Measurements from ENCODE around the gene CIZ1. TPM values are rescaled to one million over a fixed set of nuclear protein-coding genes. Genes with fewer than 3 reads are reported as not detected.

CIZ1 gene
- total and polyA plus RNA-seq, 9 of the 15 experiments (the other 6 are each of a cell fraction or from before 2014, with no cell fraction given), result 6.6 to 329 (median 87.8) TPM

- TF ChIP-seq CHD7 (IDR thresholded peaks at IDR 0.05; ENCODE audit: low read depth, low read length) (no peak), SOX6 (IDR thresholded peaks at IDR 0.05) (peak; percentile 65), SIRT6 (IDR thresholded peaks at IDR 0.05; ENCODE audit: low read depth, low read length) (no peak), TGIF2 (CRISPR knock-in tag; IDR thresholded peaks at IDR 0.05) (no peak), ILK (tag; IDR thresholded peaks at IDR 0.05; ENCODE audit: borderline replicate concordance, low read depth) (no peak), SMAD1 (IDR thresholded peaks at IDR 0.05; ENCODE audit: low read depth, low read length, partially characterized antibody) (no peak), TAL1 (IDR thresholded peaks at IDR 0.05) (peak; percentile 65), CBFA2T3 (IDR thresholded peaks at IDR 0.05) (peak; percentile 44; the same call in 1 of the 2 replicates), SMARCA4 (IDR thresholded peaks at IDR 0.05) (peak; percentile 67), CREBBP (IDR thresholded peaks at IDR 0.05; ENCODE audit: low read depth, low read length) (no peak), PTTG1 (tag; IDR thresholded peaks at IDR 0.05; ENCODE audit: low read depth) (no peak)
- TF ChIP-seq, protein P1, sequence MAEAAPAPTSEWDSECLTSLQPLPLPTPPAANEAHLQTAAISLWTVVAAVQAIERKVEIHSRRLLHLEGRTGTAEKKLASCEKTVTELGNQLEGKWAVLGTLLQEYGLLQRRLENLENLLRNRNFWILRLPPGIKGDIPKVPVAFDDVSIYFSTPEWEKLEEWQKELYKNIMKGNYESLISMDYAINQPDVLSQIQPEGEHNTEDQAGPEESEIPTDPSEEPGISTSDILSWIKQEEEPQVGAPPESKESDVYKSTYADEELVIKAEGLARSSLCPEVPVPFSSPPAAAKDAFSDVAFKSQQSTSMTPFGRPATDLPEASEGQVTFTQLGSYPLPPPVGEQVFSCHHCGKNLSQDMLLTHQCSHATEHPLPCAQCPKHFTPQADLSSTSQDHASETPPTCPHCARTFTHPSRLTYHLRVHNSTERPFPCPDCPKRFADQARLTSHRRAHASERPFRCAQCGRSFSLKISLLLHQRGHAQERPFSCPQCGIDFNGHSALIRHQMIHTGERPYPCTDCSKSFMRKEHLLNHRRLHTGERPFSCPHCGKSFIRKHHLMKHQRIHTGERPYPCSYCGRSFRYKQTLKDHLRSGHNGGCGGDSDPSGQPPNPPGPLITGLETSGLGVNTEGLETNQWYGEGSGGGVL (CRISPR knock-in tag; IDR thresholded peaks at IDR 0.05), result no peak
- TF ChIP-seq, protein P2, sequence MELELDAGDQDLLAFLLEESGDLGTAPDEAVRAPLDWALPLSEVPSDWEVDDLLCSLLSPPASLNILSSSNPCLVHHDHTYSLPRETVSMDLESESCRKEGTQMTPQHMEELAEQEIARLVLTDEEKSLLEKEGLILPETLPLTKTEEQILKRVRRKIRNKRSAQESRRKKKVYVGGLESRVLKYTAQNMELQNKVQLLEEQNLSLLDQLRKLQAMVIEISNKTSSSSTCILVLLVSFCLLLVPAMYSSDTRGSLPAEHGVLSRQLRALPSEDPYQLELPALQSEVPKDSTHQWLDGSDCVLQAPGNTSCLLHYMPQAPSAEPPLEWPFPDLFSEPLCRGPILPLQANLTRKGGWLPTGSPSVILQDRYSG (tag; conservative IDR thresholded peaks at IDR 0.05; ENCODE audit: low read depth), result no peak
These were observed 47.7 kb downstream of the CIZ1 start (continued) for GRCh38 chr9:128143525-128144238.

Measured in K562 (cell line).